ENCODE data around the gene CDHR2.
A peak's percentile ranks its signal among the peaks of the same experiment; 100 is the strongest.

The CDHR2 gene

DNA sequence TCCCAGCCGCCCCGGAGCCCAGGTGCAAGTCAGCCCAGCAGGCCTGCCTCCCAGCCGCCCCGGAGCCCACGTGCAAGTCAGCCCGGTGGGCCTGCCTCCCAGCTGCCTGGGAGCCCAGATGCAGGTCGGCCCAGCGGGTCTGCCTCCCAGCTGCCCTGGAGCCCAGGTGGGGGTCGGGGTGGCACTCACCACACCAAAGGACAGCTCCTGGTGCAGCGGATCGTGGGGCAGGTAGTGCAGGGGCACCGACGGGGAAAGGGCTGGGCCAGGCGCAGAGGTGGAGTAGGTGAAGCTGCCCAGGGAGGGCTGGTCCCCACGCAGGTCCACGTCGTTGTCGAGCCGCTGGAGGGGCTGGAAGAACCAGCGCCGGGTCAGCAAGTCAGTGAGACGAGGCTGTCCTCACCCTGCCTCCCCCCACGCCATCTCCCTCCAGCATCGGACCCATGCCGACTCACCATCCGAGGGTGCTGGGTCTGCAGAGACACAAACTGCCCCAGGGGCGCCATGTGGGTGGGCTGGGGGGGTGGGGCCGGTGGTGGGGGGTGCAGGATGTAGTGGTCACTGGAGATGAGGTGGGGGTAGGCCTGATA is 18.7 kb upstream of the CDHR2 start:
- DNase-seq: no peak

- DNase-seq: no peak
These were observed 17.9 kb upstream of the CDHR2 start for GRCh38 chr5:176530983-176531901.

GRCh38 chr5:176531902-176532493 is 17.1 kb upstream of the CDHR2 start:
- DNase-seq: no peak

DNA sequence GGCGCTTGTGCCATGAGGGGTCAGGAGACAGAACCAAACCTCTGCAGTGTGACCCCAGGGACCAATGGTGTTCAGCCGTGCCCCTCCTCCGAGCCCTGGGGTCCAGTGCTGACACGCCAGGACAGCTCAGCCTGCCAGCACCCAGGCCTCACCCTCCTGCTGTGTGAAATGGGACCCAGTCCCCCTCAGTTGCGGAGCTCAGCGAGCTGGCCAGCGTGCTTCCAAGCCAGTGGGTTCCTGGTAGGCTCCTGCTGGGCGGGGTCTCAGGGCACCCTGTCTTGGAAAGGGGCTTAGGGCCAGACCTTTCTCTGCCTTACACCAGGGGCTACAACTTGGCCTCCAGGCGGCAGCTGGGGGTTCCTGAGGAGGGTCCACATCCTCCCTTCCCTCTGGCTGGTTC is 16.3 kb upstream of the CDHR2 start:
- DNase-seq: no peak

GRCh38 chr5:176533390-176533789 is 15.8 kb upstream of the CDHR2 start:
- no peak for DNase-seq

GRCh38 chr5:176533894-176534611 is 15.1 kb upstream of the CDHR2 start:
- no peak for DNase-seq

DNA sequence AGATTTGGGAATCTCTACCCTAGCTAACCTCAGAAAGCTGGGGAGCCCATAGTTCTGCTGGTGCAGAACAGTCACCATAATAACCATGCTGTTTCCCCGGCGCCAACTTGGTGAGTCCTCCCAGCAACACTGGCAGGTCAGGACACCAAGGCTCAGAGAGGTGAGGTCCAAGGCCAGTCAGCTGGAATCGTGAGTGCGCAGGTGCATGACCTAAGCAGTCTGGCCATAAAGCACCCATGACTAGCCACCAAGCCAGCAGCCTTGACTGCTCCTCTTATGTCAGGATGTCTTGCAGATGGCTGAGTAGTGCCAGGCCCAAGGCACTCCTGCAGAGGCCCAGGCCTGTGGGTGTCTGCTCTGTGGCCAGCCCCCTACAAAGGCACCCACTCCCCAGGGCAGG is 14.5 kb upstream of the CDHR2 start:
- DNase-seq: no peak

GRCh38 chr5:176535101-176535663 is 14.0 kb upstream of the CDHR2 start:
- no peak for DNase-seq

GRCh38 chr5:176535664-176536131 is 13.4 kb upstream of the CDHR2 start:
- DNase-seq: no peak

DNA sequence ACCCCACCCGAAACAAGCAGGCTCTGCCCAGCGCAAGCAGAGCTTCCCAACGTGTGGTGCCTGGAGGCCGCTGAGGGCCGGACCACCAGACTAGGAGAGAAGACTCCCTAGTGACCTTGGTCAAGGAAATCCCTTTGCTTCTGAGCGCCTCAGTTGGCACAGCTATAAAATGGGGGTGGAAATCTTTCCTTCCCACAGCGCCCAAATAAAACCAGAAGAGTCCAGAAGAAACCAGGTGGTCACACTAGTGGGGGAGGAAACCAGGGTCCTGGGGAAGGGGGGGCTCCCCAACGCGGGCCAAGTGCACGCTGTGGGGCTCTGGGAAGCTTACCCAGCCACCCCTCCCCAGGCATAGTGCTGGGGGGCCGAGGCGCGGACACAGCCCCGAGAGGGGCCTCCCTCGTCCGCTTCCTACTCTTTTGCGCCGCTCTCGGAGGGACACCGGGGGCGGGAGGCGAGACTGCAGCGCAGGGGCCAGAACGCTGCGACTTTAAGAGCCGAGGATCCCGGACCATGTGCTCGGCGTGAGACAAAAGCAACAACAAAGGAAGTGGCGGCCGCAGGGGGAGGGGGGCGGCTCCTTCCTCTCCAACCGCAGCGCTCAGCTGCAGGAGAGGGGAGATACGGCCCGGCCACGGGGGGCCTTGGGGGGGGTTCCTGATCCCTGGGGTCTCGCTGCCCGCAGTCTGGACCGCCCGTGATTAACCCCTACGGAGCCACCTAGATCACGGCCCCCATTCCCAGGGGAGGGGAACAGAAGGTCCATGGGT is 12.8 kb upstream of the CDHR2 start:
- DNase-seq: peak; percentile 41

DNA sequence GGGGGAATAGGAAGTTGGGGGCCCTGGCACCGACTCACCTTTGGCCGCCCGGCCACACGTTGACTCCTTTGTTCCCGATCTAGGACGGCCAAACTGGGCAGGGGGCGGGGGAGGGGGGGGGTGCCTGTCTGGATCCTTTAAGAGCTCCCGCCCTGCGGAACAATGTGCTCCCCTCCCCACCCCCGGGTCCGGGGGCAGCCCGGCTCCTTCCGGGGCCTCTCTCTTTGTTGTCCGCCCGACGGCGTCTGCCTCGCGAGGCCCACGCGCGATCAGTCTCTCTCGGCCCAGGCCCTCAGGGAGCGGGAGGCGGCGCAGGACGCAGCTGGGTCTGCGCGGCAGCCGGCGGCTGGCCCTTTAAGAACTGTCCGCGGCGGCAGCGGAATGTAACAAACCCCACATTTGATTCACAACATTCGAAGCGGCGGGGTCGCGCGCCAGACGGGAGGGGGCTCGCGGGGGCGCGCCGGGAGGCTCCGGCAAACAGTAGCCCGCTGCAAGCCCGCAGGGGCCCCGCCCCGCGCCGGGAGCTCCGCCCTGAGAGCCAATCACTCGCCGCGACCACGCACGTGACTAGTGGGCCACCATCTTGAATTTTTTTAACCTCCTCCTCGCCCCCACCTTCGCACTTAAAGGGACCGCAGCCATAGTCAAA is 12.1 kb upstream of the CDHR2 start, which contains the start of gene RNF44:
TSS of gene RNF44 (minus strand) at position 501 of the 652 bp plus-strand sequence. CDS start 4,930 bp downstream, outside the sequence.
- peak; percentile 88 for DNase-seq

- peak; percentile 88 for DNase-seq
These were observed 11.4 kb upstream of the CDHR2 start for GRCh38 chr5:176537554-176538229.

- DNase-seq: no peak
These were observed 10.7 kb upstream of the CDHR2 start for GRCh38 chr5:176538230-176538988.

- no peak for DNase-seq
These were observed 10.2 kb upstream of the CDHR2 start for GRCh38 chr5:176538989-176539384.

DNA sequence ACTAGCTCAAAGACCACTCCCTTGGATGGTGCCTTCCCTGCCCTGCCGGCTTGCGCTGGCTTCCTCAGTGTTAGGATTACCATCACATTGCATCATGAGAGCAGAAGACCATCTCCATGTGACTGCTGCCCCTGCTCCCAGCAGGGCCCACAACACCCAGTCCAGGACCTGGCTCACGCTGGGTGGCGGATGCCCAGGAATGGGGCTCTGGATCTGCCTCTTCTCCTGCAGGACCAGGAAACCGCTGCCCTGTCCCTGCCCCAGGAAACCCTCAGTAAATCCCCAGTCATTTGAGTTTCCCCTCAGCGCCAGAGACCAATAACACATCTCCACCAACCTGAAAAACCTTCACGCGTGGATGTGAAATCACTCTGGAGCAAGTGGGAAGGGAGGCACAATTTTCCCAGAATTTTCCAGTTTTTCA is 8.7 kb upstream of the CDHR2 start:
- no peak for DNase-seq

GRCh38 chr5:176540956-176541337 is 8.2 kb upstream of the CDHR2 start:
- DNase-seq: no peak

DNA sequence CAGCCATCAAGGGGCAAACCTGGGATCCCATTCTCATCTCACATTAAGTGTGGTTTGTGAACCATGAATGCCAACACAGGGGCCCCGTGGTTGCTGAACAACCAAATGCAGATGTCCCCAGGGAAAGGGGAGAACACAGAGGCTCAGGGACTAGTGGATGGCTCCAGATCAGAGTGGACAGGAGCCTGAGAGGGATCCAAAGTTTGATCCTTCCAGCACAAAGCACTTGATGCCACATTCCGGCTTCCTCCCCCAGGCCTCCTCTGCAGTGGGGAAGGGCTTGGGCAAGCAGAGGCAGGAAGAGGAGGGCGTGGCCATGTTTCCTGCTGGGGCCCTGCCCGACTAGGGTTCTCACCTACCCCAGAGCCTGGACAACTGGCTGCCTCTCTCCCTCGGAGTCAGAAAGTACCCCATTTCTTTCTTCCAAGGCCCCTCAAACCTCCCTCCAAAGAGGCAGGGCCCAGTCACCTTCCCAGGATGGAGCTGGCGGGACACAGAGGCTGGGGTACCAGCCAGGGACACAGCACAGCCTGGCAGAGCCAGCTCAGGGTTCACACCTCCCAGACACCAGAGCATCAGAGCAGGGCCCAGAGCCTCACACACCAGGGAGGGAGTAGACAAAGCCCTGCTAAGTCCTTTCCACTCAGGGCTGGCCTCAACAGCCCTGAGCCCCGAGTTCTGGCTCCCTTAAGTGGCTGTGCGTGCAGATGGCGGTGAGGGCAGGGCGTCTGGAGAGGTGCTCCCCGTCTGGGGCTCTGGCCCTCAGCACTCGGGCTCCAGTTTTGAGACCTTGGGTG is 7.6 kb upstream of the CDHR2 start:
- no peak for DNase-seq

GRCh38 chr5:176542135-176542595 is 7.0 kb upstream of the CDHR2 start:
- no peak for DNase-seq

Data from NCI-H1436 (cell line).